ENCODE results near the gene RPS14. TPM values are rescaled to one million over a fixed set of nuclear protein-coding genes. Genes with fewer than 3 reads are reported as not detected.
A peak's percentile ranks its signal among the peaks of the same experiment; 100 is the strongest.
"Not testable (repeated sequence)": the region's sequence is repeated elsewhere in the genome, so short reads cannot be mapped to it uniquely, and the experiment has no call there.

RPS14 gene
- total RNA-seq, 1 donor from 2014 or later = 3,646 TPM

- TF ChIP-seq CTCF (conservative IDR thresholded peaks at IDR 0.05; ENCODE audit: low read depth, low read length) = no peak
Observed at GRCh38 chr5:150457121-150457520, 7.6 kb upstream of the RPS14 start.

GRCh38 chr5:150454492-150455229 lies 5.1 kb upstream of the RPS14 start:
- no peak for TF ChIP-seq CTCF (conservative IDR thresholded peaks at IDR 0.05; ENCODE audit: low read depth, low read length)
- DNase-seq (ENCODE audit: low read depth) = no peak
- H3K4me3 ChIP-seq (ENCODE audit: low read depth, low read length) = no peak overlapping the region

More at GRCh38 chr5:150457121-150457520, 7.6 kb upstream of the RPS14 start:
- H3K4me3 ChIP-seq (ENCODE audit: low read depth, low read length) = no peak overlapping the region
- no peak for DNase-seq (ENCODE audit: low read depth)

- not testable (repeated sequence) for H3K4me3 ChIP-seq (ENCODE audit: low read depth, low read length)
Observed at GRCh38 chr5:150454027-150454426, 4.5 kb upstream of the RPS14 start.

GRCh38 chr5:150452914-150453313 lies 3.4 kb upstream of the RPS14 start:
- no peak for DNase-seq (ENCODE audit: low read depth)
- H3K4me3 ChIP-seq (ENCODE audit: low read depth, low read length) = no peak overlapping the region
- TF ChIP-seq CTCF (conservative IDR thresholded peaks at IDR 0.05; ENCODE audit: low read depth, low read length) = no peak

More at GRCh38 chr5:150454027-150454426, 4.5 kb upstream of the RPS14 start:
- not testable (repeated sequence) for DNase-seq (ENCODE audit: low read depth)

- DNase-seq (ENCODE audit: low read depth) = no peak
- no peak for TF ChIP-seq CTCF (conservative IDR thresholded peaks at IDR 0.05; ENCODE audit: low read depth, low read length)
- no peak overlapping the region for H3K4me3 ChIP-seq (ENCODE audit: low read depth, low read length)
Observed at GRCh38 chr5:150451594-150451993, 2.1 kb upstream of the RPS14 start.

GRCh38 chr5:150448952-150449516 lies 505 bp downstream of the RPS14 start:
- H3K4me3 ChIP-seq (ENCODE audit: low read depth, low read length) = peak overlapping the region; percentile 79
- DNase-seq (ENCODE audit: low read depth) = no peak
- TF ChIP-seq CTCF (conservative IDR thresholded peaks at IDR 0.05; ENCODE audit: low read depth, low read length) = no peak

GRCh38 chr5:150448334-150448733 lies 1.2 kb downstream of the RPS14 start:
- no peak for TF ChIP-seq CTCF (conservative IDR thresholded peaks at IDR 0.05; ENCODE audit: low read depth, low read length)
- no peak for DNase-seq (ENCODE audit: low read depth)
- H3K4me3 ChIP-seq (ENCODE audit: low read depth, low read length) = peak overlapping the region; percentile 79

Data from epithelial cell of proximal tubule (primary cell).